ENCODE measurements around the gene OSM. TPM values are rescaled to one million over a fixed set of nuclear protein-coding genes. Genes with fewer than 3 reads are reported as not detected.

The OSM gene
- total RNA-seq, 6 donors from 2014 or later, result 0.98 to 11.7 (median 5.1) TPM

DNA sequence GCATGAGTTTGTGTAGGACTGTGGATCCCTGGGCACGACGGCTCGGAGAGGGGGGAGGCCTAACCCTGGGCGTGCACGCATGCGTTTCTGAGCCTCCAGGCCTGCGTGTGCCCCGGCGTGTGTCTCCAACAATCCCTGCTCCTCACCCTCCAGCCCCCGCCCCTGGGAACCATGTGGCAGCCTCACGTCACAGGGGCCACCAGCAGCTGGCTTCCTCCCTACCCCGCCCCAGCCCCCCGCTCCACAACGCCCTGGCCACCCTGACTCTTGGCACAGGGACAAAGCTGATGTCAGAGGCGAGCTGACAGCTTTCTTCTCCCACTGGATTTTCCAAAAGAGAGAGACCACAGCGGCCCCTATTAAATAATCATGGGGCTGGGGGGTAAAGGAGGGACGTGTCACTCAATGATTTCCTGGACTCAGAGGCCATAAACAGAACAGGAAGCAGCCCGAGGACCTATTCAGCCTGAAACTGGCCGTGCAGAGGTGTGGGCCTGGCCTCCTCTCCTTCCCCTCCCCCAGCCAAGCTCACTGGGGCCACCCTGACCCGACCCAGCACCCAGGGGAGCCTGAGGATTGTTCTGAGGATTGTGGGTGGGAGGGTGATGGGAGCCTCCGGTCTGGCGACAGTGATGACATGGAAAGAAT, 13.3 kb downstream of the OSM start:
- ATAC-seq (ENCODE audit: low FRiP score in 2 of 2) (peak; percentile 4 to 25), DNase-seq (peak in 1 of 2 donors; percentile 84)
- no peak overlapping the region for H3K4me3 ChIP-seq
- H3K27ac ChIP-seq, result peak overlapping the region in 2 of 4 donors; percentile 13 to 40
- no peaks in the 10 kb centered on the region for H3K36me3 ChIP-seq
- no peaks in the 10 kb centered on the region for H3K27me3 ChIP-seq
- no peak for TF ChIP-seq POLR2AphosphoS5 (IDR thresholded peaks at IDR 0.05)
- no peak for TF ChIP-seq EP300 (IDR thresholded peaks at IDR 0.05)
- TF ChIP-seq POLR2A (IDR thresholded peaks at IDR 0.05), result no peak
- TF ChIP-seq CTCF (IDR thresholded peaks at IDR 0.05), result no peak
- H3K9me3 ChIP-seq, result no peaks in the 10 kb centered on the region
- 41 to 42% methylated on average over 14 to 21 of the region's 22 CpGs for WGBS, 2 donors
- peaks cover 19 to 45% (median 26%) of the 10 kb centered on the region in 4 donors for H3K4me1 ChIP-seq

- ATAC-seq (ENCODE audit: low FRiP score in 2 of 2) (peak in 1 of 2 donors; percentile 1), DNase-seq (no peak)
- peak overlapping the region in 2 of 4 donors; percentile 13 to 40 for H3K27ac ChIP-seq
- no peaks in the 10 kb centered on the region for H3K9me3 ChIP-seq
- TF ChIP-seq EP300 (IDR thresholded peaks at IDR 0.05) (no peak), CTCF (IDR thresholded peaks at IDR 0.05) (no peak), POLR2AphosphoS5 (IDR thresholded peaks at IDR 0.05) (no peak), POLR2A (IDR thresholded peaks at IDR 0.05) (no peak)
- H3K4me1 ChIP-seq, result peaks cover 19 to 45% (median 28%) of the 10 kb centered on the region in 4 donors
- no peaks in the 10 kb centered on the region for H3K36me3 ChIP-seq
- H3K4me3 ChIP-seq, result no peak overlapping the region
- WGBS, 2 donors, result 69 to 87% methylated on average over 11 to 22 of the region's 22 CpGs
- H3K27me3 ChIP-seq, result no peaks in the 10 kb centered on the region
Observed at GRCh38 chr22:30252411-30253204, 14.0 kb downstream of the OSM start.

DNA sequence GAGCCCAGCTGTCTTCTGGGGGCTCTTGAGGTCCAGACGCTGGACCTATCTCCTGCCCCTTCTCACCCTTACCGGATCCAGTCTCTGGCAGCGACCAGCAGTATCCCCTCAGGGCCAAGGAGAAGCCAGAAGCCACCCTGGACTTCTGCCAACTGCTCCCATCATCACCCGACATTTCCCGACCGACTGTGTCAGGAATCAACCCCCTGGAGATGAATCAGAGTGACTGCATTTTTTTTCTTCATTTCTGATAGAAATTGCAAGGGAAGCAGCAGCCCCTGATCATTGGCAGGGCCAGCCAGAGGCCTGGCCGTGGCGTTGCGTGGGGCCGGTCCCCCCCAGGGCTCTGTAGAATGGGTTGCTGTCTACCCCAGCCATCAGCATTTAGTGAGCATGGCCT, 14.9 kb downstream of the OSM start:
- H3K4me1 ChIP-seq, result peaks cover 22 to 50% (median 33%) of the 10 kb centered on the region in 4 donors
- H3K9me3 ChIP-seq, result no peaks in the 10 kb centered on the region
- ATAC-seq (ENCODE audit: low FRiP score in 2 of 2) (no peak), DNase-seq (no peak)
- no peaks in the 10 kb centered on the region for H3K36me3 ChIP-seq
- no peaks in the 10 kb centered on the region for H3K27me3 ChIP-seq
- TF ChIP-seq EP300 (IDR thresholded peaks at IDR 0.05) (no peak), CTCF (IDR thresholded peaks at IDR 0.05) (no peak)
- H3K27ac ChIP-seq, result no peak overlapping the region
- WGBS, 2 donors, result 71 to 92% methylated on average over 7 to 10 of the region's 10 CpGs
- H3K4me3 ChIP-seq, result no peak overlapping the region

DNA sequence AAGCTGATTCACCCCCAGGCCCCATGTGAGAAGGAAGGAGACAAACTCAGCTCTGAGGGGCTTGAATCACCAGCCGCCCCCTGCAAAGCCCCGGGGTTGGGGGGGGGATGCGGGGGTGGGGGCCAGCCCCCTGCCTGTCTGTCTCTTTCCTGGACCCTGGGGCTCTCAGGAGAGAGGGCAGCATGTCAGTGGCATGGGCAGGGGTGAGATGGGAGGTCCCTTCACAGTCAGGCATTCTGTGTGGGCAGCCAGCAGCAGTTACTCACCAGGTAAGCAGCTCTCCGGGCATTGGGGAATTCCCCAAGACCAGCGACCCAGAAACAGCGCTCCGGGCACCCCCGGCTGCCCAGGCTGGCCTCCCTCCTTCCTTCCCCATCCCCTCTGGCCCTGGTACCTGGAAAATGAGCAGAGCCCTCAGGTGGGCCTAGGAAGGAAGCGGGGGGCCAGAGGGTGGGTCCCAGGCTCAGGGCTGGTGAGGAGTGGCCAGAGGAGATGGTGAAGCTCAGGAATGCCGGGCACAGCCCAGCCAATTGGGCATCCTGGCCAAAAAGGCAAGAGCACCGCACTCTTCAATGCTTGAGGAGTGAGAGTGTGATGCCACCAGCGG, 15.9 kb downstream of the OSM start:
- TF ChIP-seq EP300 (IDR thresholded peaks at IDR 0.05) (no peak), POLR2AphosphoS5 (IDR thresholded peaks at IDR 0.05) (no peak), POLR2A (IDR thresholded peaks at IDR 0.05) (no peak), CTCF (IDR thresholded peaks at IDR 0.05) (no peak)
- DNase-seq, result peak in 1 of 2 donors; percentile 66
- Histone ChIP-seq H3K27me3 (peaks cover 0 to 9% (median 0%) of the 10 kb centered on the region in 4 donors), H3K36me3 (no peaks in the 10 kb centered on the region), H3K27ac (no peak overlapping the region), H3K9me3 (no peaks in the 10 kb centered on the region), H3K4me1 (peaks cover 27 to 52% (median 33%) of the 10 kb centered on the region in 4 donors), H3K4me3 (no peak overlapping the region)
- ATAC-seq (ENCODE audit: low FRiP score in 2 of 2), result no peak
- 40 to 64% methylated on average over 5 to 12 of the region's 12 CpGs for WGBS, 2 donors
